Trophoblast cell (in vitro differentiated cells and primary cell): ENCODE measurements around the gene CSPG4.
"Not testable (repeated sequence)": the region's sequence is repeated elsewhere in the genome, so short reads cannot be mapped to it uniquely, and the experiment has no call there.

Source experiments
- DNase-seq, 2 donors: peaks; one replicate each; pipeline ENCODE4 v3.0.0-alpha.2; 2016
- H2AFZ ChIP-seq: 2 replicates; pipeline ENCODE4 v1.6.1; 2013; ENCODE audit warnings: low read length, moderate library complexity, mild to moderate bottlenecking; ENCODE audit not compliant: insufficient read depth, poor library complexity
- H2AK5ac ChIP-seq: 2 replicates; pipeline ENCODE4 v1.6.1; 2013; ENCODE audit warnings: mild to moderate bottlenecking, low read length
- H2BK120ac ChIP-seq: 2 replicates; pipeline ENCODE4 v1.6.1; 2013; ENCODE audit warnings: low read length, mild to moderate bottlenecking, moderate library complexity; ENCODE audit not compliant: insufficient read depth, poor library complexity
- H2BK12ac ChIP-seq: 2 replicates; pipeline ENCODE4 v1.6.1; 2013; ENCODE audit warnings: mild to moderate bottlenecking, low read length, moderate library complexity
- H2BK5ac ChIP-seq: 2 replicates; pipeline ENCODE4 v1.6.1; 2013; ENCODE audit warnings: low read length, low read depth, moderate library complexity, mild to moderate bottlenecking; ENCODE audit not compliant: poor library complexity
- H3K14ac ChIP-seq: 2 replicates; pipeline ENCODE4 v1.6.1; 2013; ENCODE audit warnings: mild to moderate bottlenecking, low read length
- H3K18ac ChIP-seq: 2 replicates; pipeline ENCODE4 v1.6.1; 2013; ENCODE audit warnings: mild to moderate bottlenecking, low read length
- H3K23ac ChIP-seq: 2 replicates; pipeline ENCODE4 v1.6.1; 2013; ENCODE audit warnings: low read length
- H3K27ac ChIP-seq: 2 replicates; pipeline ENCODE4 v1.5.1; 2013; ENCODE audit warnings: low read depth, mild to moderate bottlenecking, inconsistent platforms, low read length, moderate library complexity
- H3K27me3 ChIP-seq: 2 replicates; pipeline ENCODE4 v1.6.1; 2013; ENCODE audit warnings: inconsistent platforms, mild to moderate bottlenecking, low read length, moderate library complexity; ENCODE audit not compliant: insufficient read depth
- H3K36me3 ChIP-seq, 2 experiments: 1 replicate in 1 of 2; 2 replicates in 1 of 2; pipeline ENCODE4 v1.6.1; 2013; ENCODE audit warnings: low read length in 2 of 2, mild to moderate bottlenecking in 2 of 2, moderate library complexity in 1 of 2; ENCODE audit not compliant: insufficient read depth in 2 of 2, control insufficient read depth in 1 of 2
- H3K4ac ChIP-seq: 2 replicates; pipeline ENCODE4 v1.6.1; 2013; ENCODE audit warnings: low read depth, mild to moderate bottlenecking, low read length, moderate library complexity
- H3K4me1 ChIP-seq, 2 experiments: 1 replicate in 1 of 2; 2 replicates in 1 of 2; pipeline ENCODE4 v1.6.1; 2013; ENCODE audit warnings: low read length in 2 of 2, mild to moderate bottlenecking in 2 of 2, moderate library complexity in 1 of 2; ENCODE audit not compliant: insufficient read depth in 2 of 2, control insufficient read depth in 1 of 2
- H3K4me2 ChIP-seq: 2 replicates; pipeline ENCODE4 v1.6.1; 2013; ENCODE audit warnings: inconsistent platforms, mild to moderate bottlenecking, low read length, moderate library complexity
- H3K4me3 ChIP-seq: 2 replicates; pipeline ENCODE4 v1.5.1; 2013; ENCODE audit warnings: mild to moderate bottlenecking, low read depth, low read length, inconsistent platforms
- H3K79me1 ChIP-seq: one replicate; pipeline ENCODE4 v1.6.1; 2013; ENCODE audit warnings: low read length
- H3K79me2 ChIP-seq: 2 replicates; pipeline ENCODE4 v1.6.1; 2013; ENCODE audit warnings: low read length, mild to moderate bottlenecking; ENCODE audit not compliant: control insufficient read depth, insufficient read depth, poor library complexity
- H3K9ac ChIP-seq: 2 replicates; pipeline ENCODE4 v1.6.1; 2013; ENCODE audit warnings: mild to moderate bottlenecking, low read length
- H3K9me3 ChIP-seq: 2 replicates; pipeline ENCODE4 v1.6.1; 2013; ENCODE audit warnings: low read depth, mild to moderate bottlenecking, control low read depth, inconsistent platforms, low read length; ENCODE audit not compliant: insufficient read depth
- H4K12ac ChIP-seq: 2 replicates; pipeline ENCODE4 v1.6.1; 2013; ENCODE audit warnings: low read depth, mild to moderate bottlenecking, low read length, moderate library complexity
- H4K8ac ChIP-seq: 2 replicates; pipeline ENCODE4 v1.6.1; 2013; ENCODE audit warnings: low read depth, mild to moderate bottlenecking, low read length, moderate library complexity
- H4K91ac ChIP-seq: one replicate; pipeline ENCODE4 v1.6.1; 2013; ENCODE audit warnings: low read depth, mild to moderate bottlenecking, low read length, moderate library complexity
- WGBS: extraction: QIAGEN DNeasy Blood & Tissue Kit; methylation state at CpG from one replicate; pipeline ENCODE4 v1.1.7; 2013; ENCODE audit warnings: missing lambda C conversion rate; ENCODE audit not compliant: insufficient read length, insufficient coverage; ENCODE audit errors: extremely low coverage; 5-methylcytosine and 5-hydroxymethylcytosine counted together

Gene CSPG4

GRCh38 chr15:75692311-75692710, 20.3 kb downstream of the CSPG4 start:
- not testable (repeated sequence) for DNase-seq, H3K4ac ChIP-seq, H3K9me3 ChIP-seq, H4K8ac ChIP-seq, H2AFZ ChIP-seq, H3K36me3 ChIP-seq, H3K27ac ChIP-seq, H3K4me2 ChIP-seq, H2BK12ac ChIP-seq, H2AK5ac ChIP-seq, H4K12ac ChIP-seq, H4K91ac ChIP-seq, H3K14ac ChIP-seq, H3K9ac ChIP-seq, H3K79me2 ChIP-seq, H3K23ac ChIP-seq, H2BK120ac ChIP-seq, H2BK5ac ChIP-seq, H3K4me3 ChIP-seq, H3K18ac ChIP-seq, H3K27me3 ChIP-seq
- H3K79me1 ChIP-seq: peaks cover 13% of the 10 kb centered on the region
- no CpG with 5 or more reads among the region's 4 CpGs for WGBS
- H3K4me1 ChIP-seq: peaks cover 24 to 29% of the 10 kb centered on the region in 2 experiments

GRCh38 chr15:75689429-75689828, 23.2 kb downstream of the CSPG4 start:
- H2BK5ac ChIP-seq, H3K9me3 ChIP-seq, H3K9ac ChIP-seq, H3K79me2 ChIP-seq, H3K79me1 ChIP-seq, H3K23ac ChIP-seq, H3K4ac ChIP-seq, H2BK120ac ChIP-seq, H4K8ac ChIP-seq, H3K18ac ChIP-seq, H3K36me3 ChIP-seq, H2AK5ac ChIP-seq, H3K4me1 ChIP-seq, H3K4me3 ChIP-seq, H3K27me3 ChIP-seq, H4K12ac ChIP-seq, H3K4me2 ChIP-seq, H3K14ac ChIP-seq, H2AFZ ChIP-seq, H4K91ac ChIP-seq, H3K27ac ChIP-seq, H2BK12ac ChIP-seq, DNase-seq: not testable (repeated sequence)
- WGBS: no CpG with 5 or more reads among the region's 20 CpGs

GRCh38 chr15:75688831-75689230, 23.8 kb downstream of the CSPG4 start:
- no peaks in the 10 kb centered on the region for H3K27me3 ChIP-seq
- no peak overlapping the region for H3K14ac ChIP-seq
- no peak overlapping the region for H3K18ac ChIP-seq
- no peak overlapping the region for H2BK120ac ChIP-seq
- DNase-seq: no peak
- no peak overlapping the region for H2AK5ac ChIP-seq
- peaks cover 3 to 4% of the 10 kb centered on the region in 2 experiments for H3K4me1 ChIP-seq
- no peak overlapping the region for H3K23ac ChIP-seq
- no peak overlapping the region for H2AFZ ChIP-seq
- peaks cover 5% of the 10 kb centered on the region for H3K9me3 ChIP-seq
- peaks cover 4% of the 10 kb centered on the region for H3K79me1 ChIP-seq
- H3K27ac ChIP-seq: no peak overlapping the region
- no peaks in the 10 kb centered on the region for H3K79me2 ChIP-seq
- no peak overlapping the region for H4K91ac ChIP-seq
- no peak overlapping the region for H3K4me2 ChIP-seq
- no peak overlapping the region for H2BK12ac ChIP-seq
- H4K12ac ChIP-seq: no peak overlapping the region
- H3K4ac ChIP-seq: no peak overlapping the region
- H4K8ac ChIP-seq: no peak overlapping the region
- no peak overlapping the region for H2BK5ac ChIP-seq
- no peak overlapping the region for H3K4me3 ChIP-seq
- no peak overlapping the region for H3K9ac ChIP-seq
- no CpG with 5 or more reads among the region's 26 CpGs for WGBS
- no peaks in the 10 kb centered on the region for H3K36me3 ChIP-seq

DNA sequence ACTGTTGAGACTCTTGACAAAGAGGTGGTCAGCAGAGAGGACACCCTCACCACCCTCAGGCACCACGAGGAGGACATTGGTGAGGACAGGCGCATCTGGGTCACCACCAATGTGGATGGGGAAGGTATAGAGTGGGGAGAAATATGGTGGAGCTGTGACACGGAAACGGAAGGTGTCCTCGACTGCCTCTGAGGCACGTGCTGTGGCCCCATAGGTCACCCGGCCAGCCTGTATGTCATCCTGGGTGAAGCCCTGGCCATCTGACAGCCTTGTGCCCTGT, 24.4 kb downstream of the CSPG4 start:
- Histone ChIP-seq H2AFZ (no peak overlapping the region), H3K18ac (no peak overlapping the region), H3K27me3 (no peaks in the 10 kb centered on the region), H3K79me1 (no peaks in the 10 kb centered on the region), H3K79me2 (no peaks in the 10 kb centered on the region), H3K4ac (no peak overlapping the region), H3K27ac (no peak overlapping the region), H3K4me2 (no peak overlapping the region), H3K23ac (no peak overlapping the region), H4K8ac (no peak overlapping the region), H3K14ac (no peak overlapping the region), H2BK5ac (no peak overlapping the region), H4K91ac (no peak overlapping the region), H2BK12ac (no peak overlapping the region), H2BK120ac (no peak overlapping the region), H3K36me3 (no peaks in the 10 kb centered on the region), H3K9me3 (peaks cover 5% of the 10 kb centered on the region), H2AK5ac (no peak overlapping the region), H3K4me3 (no peak overlapping the region), H3K9ac (no peak overlapping the region), H3K4me1 (no peaks in the 10 kb centered on the region), H4K12ac (no peak overlapping the region)
- no peak for DNase-seq
- no CpG with 5 or more reads among the region's 7 CpGs for WGBS
